Endothelial cell of umbilical vein (primary cell): ENCODE data around the gene B4GALNT1. TPM values are rescaled to one million over a fixed set of nuclear protein-coding genes. Genes with fewer than 3 reads are reported as not detected.

Experiments used
- BruUV-seq: library from RNA; stranded (reverse); fragments of 400-500 nt; replicated peaks from 2 replicates; lab custom pipeline; 2021; lab: Mats Ljungman, UMichigan
- CTCF ChIA-PET: fragments of 300-600, 350-600 bp; sonication (Branson Sonifier 250); formaldehyde crosslinking; loops from one replicate; lab custom pipeline; 2021; ENCODE audit warnings: antibody characterized with exemption, inconsistent platforms; lab: Charles Lee
- POLR2A ChIA-PET: fragments of 300-600, 350-600 bp; sonication (Branson Sonifier 250); formaldehyde crosslinking; loops from one replicate; lab custom pipeline; 2021; ENCODE audit warnings: antibody characterized with exemption, inconsistent platforms; lab: Charles Lee
- DNase-seq: peaks from one replicate; pipeline ENCODE4 v3.0.0-alpha.2; 2011; ENCODE audit warnings: low read depth, low spot score
- FAIRE-seq: peaks from 2 replicates; lab custom pipeline; 2011; peaks lifted over from hg19 to GRCh38; lab: Jason Lieb, UNC
- H2AFZ ChIP-seq: 2 replicates; pipeline ENCODE4 v1.6.0; 2012; ENCODE audit warnings: low read depth, low read length, control low read depth, inconsistent platforms
- H3K27ac ChIP-seq: 2 replicates; pipeline ENCODE4 v1.5.1; 2011; ENCODE audit warnings: low read depth, mild to moderate bottlenecking, control low read depth, low read length, moderate library complexity; ENCODE audit not compliant: insufficient read depth
- H3K27me3 ChIP-seq, 2 experiments: 2 replicates each; pipeline versions ENCODE4 v1.6.0 to v1.6.1; 2011; ENCODE audit warnings: low read length in 2 of 2, mixed read lengths in 1 of 2; ENCODE audit not compliant: control insufficient read depth in 2 of 2, insufficient read depth in 2 of 2
- H3K36me3 ChIP-seq, 2 experiments: 2 replicates in 1 of 2; 3 replicates in 1 of 2; pipeline ENCODE4 v1.5.1; 2011; ENCODE audit warnings: low read length in 2 of 2, mild to moderate bottlenecking in 1 of 2, moderate library complexity in 1 of 2; ENCODE audit not compliant: control insufficient read depth in 2 of 2, insufficient read depth in 2 of 2; ENCODE audit errors: extremely low read depth in 1 of 2
- H3K4me1 ChIP-seq: 3 replicates; pipeline ENCODE4 v1.5.1; 2011; ENCODE audit warnings: mild to moderate bottlenecking, low read length; ENCODE audit not compliant: control insufficient read depth, insufficient read depth; ENCODE audit errors: extremely low read depth
- H3K4me2 ChIP-seq: 2 replicates; pipeline ENCODE4 v1.6.1; 2011; ENCODE audit warnings: low read length, control low read depth, mixed read lengths; ENCODE audit not compliant: insufficient read depth
- H3K4me3 ChIP-seq, 3 experiments: fragments of 200-600 bp in 1 of 3; sonication (generic), shearing (Covaris generic) in 1 of 3; replicated peaks in 1 of 3; 2 replicates each; pipeline ENCODE4 v1.5.1; 2011 to 2016; ENCODE audit warnings: control low read depth in 3 of 3, low read length in 3 of 3, mild to moderate bottlenecking in 2 of 3, inconsistent platforms in 1 of 3, low read depth in 1 of 3, moderate library complexity in 1 of 3; ENCODE audit not compliant: insufficient read depth in 1 of 3
- H3K79me2 ChIP-seq: 2 replicates; pipeline ENCODE4 v1.6.0; 2012; ENCODE audit warnings: low read length, inconsistent platforms; ENCODE audit not compliant: control insufficient read depth, insufficient read depth
- H3K9ac ChIP-seq: replicated peaks from 2 replicates; pipeline ENCODE3; 2011; ENCODE audit warnings: low read length, control low read depth; ENCODE audit not compliant: insufficient read depth; ENCODE audit errors: extremely low read depth
- H3K9me1 ChIP-seq: replicated peaks from 3 replicates; pipeline ENCODE4 v1.6.0; 2011; ENCODE audit warnings: mild to moderate bottlenecking, low read length; ENCODE audit not compliant: control insufficient read depth, insufficient read depth; ENCODE audit errors: extremely low read depth
- H3K9me3 ChIP-seq: replicated peaks from 2 replicates; pipeline ENCODE4 v1.5.1; 2012; ENCODE audit warnings: low read length, inconsistent platforms; ENCODE audit not compliant: control insufficient read depth, insufficient read depth
- H4K20me1 ChIP-seq: replicated peaks from 2 replicates; pipeline ENCODE3; 2011; ENCODE audit warnings: mild to moderate bottlenecking, low read length; ENCODE audit not compliant: control insufficient read depth, insufficient read depth; ENCODE audit errors: extremely low read depth
- EZH2 ChIP-seq: IDR thresholded peaks from 2 replicates; pipeline ENCODE4 v1.6.1; 2012; ENCODE audit warnings: borderline replicate concordance, low read depth, mild to moderate bottlenecking, moderate library complexity, low read length, inconsistent platforms; ENCODE audit not compliant: severe bottlenecking
- FOS ChIP-seq: IDR thresholded peaks from 2 replicates; pipeline ENCODE4 v1.6.1; 2011; ENCODE audit warnings: mild to moderate bottlenecking, low read length, moderate library complexity, borderline replicate concordance; ENCODE audit not compliant: insufficient read depth
- GATA2 ChIP-seq: IDR thresholded peaks from 2 replicates; pipeline ENCODE4 v1.7.0; 2011; ENCODE audit warnings: low read depth, mild to moderate bottlenecking, moderate library complexity, mixed read lengths, low read length; ENCODE audit not compliant: insufficient read length, insufficient read depth
- JUN ChIP-seq: IDR thresholded peaks from 2 replicates; pipeline ENCODE4 v1.6.1; 2011; ENCODE audit warnings: borderline replicate concordance, low read depth; ENCODE audit not compliant: insufficient read length, insufficient read depth
- MYC ChIP-seq: IDR thresholded peaks from one replicate; pipeline ENCODE4 v1.6.1; 2011; ENCODE audit warnings: mild to moderate bottlenecking, low read depth, low read length
- POLR2A ChIP-seq: IDR thresholded peaks from 2 replicates; pipeline ENCODE4 v1.6.1; 2012; ENCODE audit warnings: low read depth, mild to moderate bottlenecking, control low read depth, low read length
- POLR2AphosphoS5 ChIP-seq: IDR thresholded peaks from 2 replicates; pipeline ENCODE4 v1.6.1; 2012; ENCODE audit warnings: low read depth, mild to moderate bottlenecking, control low read depth, low read length, moderate library complexity; ENCODE audit not compliant: insufficient read depth
- dilution Hi-C: fragments of 300-500 bp; cut with MboI; formaldehyde crosslinking; loops from one replicate; pipeline ENCODE4 v1.15.0; 2019; ENCODE audit warnings: low sequenced_read_pairs; ENCODE audit not compliant: extremely low pct_ligation_motif_present
- intact Hi-C: fragments of 100-400 bp; cut with micrococcal nuclease; formaldehyde crosslinking; loops from one replicate; pipeline ENCODE4 v1.10.0; 2022
- polyA plus RNA-seq, 4 experiments: library from polyadenylated mRNA; depleted of rRNA in 3 of 4; stranded (reverse) in 3 of 4; unstranded in 1 of 4; fragments of >200 nt; gene quantifications; 2 replicates each; pipeline versions ENCODE4 v1.2.1 to v1.2.3, GENCODE V29; 2011 to 2012; ENCODE audit warnings: missing spikeins in 1 of 4
- total RNA-seq: library from RNA; stranded (reverse); gene quantifications from 2 replicates; pipeline ENCODE4 v1.2.3, GENCODE V29; 2021
- TF ChIP-seq, protein P1 (sequence below): IDR thresholded peaks from 2 replicates; pipeline ENCODE4 v1.6.1; 2011; ENCODE audit not compliant: insufficient read depth, insufficient read length
- TF ChIP-seq, protein P2 (sequence below), 2 donors: IDR thresholded peaks; 1 replicate in 1 of 2; 2 replicates in 1 of 2; pipeline ENCODE4 v1.5.1; 2011; ENCODE audit warnings: low read length in 2 of 2, mild to moderate bottlenecking in 2 of 2, moderate library complexity in 2 of 2, control low read depth in 1 of 2, inconsistent platforms in 1 of 2, low read depth in 1 of 2; ENCODE audit not compliant: insufficient read depth in 1 of 2; ENCODE audit errors: extremely low read depth in 1 of 2

B4GALNT1 gene
- total and polyA plus RNA-seq, 2 donors (not counting 3 experiments of a cell fraction or from before 2014, with no cell fraction given), result 0.33 to 0.35 TPM

DNA sequence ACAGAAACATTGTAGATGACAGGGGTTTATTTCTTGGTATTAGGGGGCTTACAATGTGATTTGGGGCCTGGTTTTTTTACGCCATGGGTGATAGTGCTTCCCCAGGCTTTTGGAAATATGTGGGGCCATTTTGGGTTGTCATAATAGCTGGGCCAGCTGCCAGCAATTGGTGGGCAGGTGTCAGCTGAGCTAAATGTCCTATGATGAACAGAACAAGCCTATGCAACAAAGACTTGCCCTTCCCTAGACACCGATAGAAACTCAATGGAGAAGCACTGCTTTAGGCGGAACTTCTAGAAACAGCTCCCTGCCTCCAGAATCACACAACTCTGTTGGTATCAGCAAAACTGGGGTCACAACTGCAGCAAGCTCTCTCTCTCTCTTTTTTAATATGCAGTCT is 5.1 kb upstream of the B4GALNT1 start:
- ChIA-PET POLR2A (no interaction called here), CTCF (interaction anchor here (0.6 to 3.3 kb wide), 7 partner anchors 16 to 179 kb away, joined by 3 to 28 read pairs (median 4); no protein-coding TSS in a partner anchor)
- Histone ChIP-seq H3K9me1 (no peaks in the 10 kb centered on the region), H3K4me3 (no peak overlapping the region), H3K79me2 (no peaks in the 10 kb centered on the region), H3K27ac (no peak overlapping the region), H2AFZ (no peak overlapping the region), H4K20me1 (no peaks in the 10 kb centered on the region), H3K4me1 (no peaks in the 10 kb centered on the region), H3K9ac (no peak overlapping the region), H3K9me3 (no peaks in the 10 kb centered on the region), H3K27me3 (peaks cover 17 to 26% of the 10 kb centered on the region in 2 experiments), H3K36me3 (no peaks in the 10 kb centered on the region), H3K4me2 (no peak overlapping the region)
- dilution Hi-C loops (no loop called here), intact Hi-C loops (no loop called here)
- no peak for TF ChIP-seq GATA2
- TF ChIP-seq, protein P1, sequence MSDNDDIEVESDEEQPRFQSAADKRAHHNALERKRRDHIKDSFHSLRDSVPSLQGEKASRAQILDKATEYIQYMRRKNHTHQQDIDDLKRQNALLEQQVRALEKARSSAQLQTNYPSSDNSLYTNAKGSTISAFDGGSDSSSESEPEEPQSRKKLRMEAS, result no peak
- TF ChIP-seq POLR2A, result no peak
- no peak for TF ChIP-seq EZH2
- no peak for TF ChIP-seq FOS
- no peak for TF ChIP-seq MYC
- no peak for TF ChIP-seq JUN
- no peak for TF ChIP-seq POLR2AphosphoS5
- TF ChIP-seq, protein P2, sequence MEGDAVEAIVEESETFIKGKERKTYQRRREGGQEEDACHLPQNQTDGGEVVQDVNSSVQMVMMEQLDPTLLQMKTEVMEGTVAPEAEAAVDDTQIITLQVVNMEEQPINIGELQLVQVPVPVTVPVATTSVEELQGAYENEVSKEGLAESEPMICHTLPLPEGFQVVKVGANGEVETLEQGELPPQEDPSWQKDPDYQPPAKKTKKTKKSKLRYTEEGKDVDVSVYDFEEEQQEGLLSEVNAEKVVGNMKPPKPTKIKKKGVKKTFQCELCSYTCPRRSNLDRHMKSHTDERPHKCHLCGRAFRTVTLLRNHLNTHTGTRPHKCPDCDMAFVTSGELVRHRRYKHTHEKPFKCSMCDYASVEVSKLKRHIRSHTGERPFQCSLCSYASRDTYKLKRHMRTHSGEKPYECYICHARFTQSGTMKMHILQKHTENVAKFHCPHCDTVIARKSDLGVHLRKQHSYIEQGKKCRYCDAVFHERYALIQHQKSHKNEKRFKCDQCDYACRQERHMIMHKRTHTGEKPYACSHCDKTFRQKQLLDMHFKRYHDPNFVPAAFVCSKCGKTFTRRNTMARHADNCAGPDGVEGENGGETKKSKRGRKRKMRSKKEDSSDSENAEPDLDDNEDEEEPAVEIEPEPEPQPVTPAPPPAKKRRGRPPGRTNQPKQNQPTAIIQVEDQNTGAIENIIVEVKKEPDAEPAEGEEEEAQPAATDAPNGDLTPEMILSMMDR (IDR thresholded peaks at IDR 0.05; ENCODE audit: extremely low read depth in 1 of 2, insufficient read depth in 1 of 2, low read depth in 1 of 2, low read length in 2 of 2), result no peak
- BruUV-seq, result no TSS peak
- FAIRE-seq, result no peak
- no peak for DNase-seq
